NCI-H526 treated with DMSO at 0.1 percent for 48 hours (cell line): Measurements from ENCODE around the gene MAPKAP1.

ENCODE experiments used
- DNase-seq: peaks from one replicate; lab custom pipeline; 2025; lab: John Stamatoyannopoulos, UW

Gene MAPKAP1

GRCh38 chr9:125447202-125447802 lies 259.7 kb downstream of the MAPKAP1 start:
- DNase-seq: no peak

- DNase-seq: no peak
Measured at GRCh38 chr9:125446561-125447094, 260.4 kb downstream of the MAPKAP1 start.

GRCh38 chr9:125444956-125445506 lies 262.0 kb downstream of the MAPKAP1 start:
- DNase-seq: no peak

GRCh38 chr9:125444166-125444565 lies 262.8 kb downstream of the MAPKAP1 start:
- DNase-seq: no peak

- DNase-seq: no peak
Measured at GRCh38 chr9:125443367-125443766, 263.6 kb downstream of the MAPKAP1 start.

- DNase-seq: no peak
Measured at GRCh38 chr9:125442452-125442851, 264.6 kb downstream of the MAPKAP1 start.

GRCh38 chr9:125440411-125440810 lies 266.6 kb downstream of the MAPKAP1 start:
- DNase-seq: no peak

GRCh38 chr9:125439434-125440272 lies 267.4 kb downstream of the MAPKAP1 start:
- no peak for DNase-seq

GRCh38 chr9:125438506-125439433 lies 268.2 kb downstream of the MAPKAP1 start:
- no peak for DNase-seq

GRCh38 chr9:125437771-125438221 lies 269.2 kb downstream of the MAPKAP1 start:
- DNase-seq: no peak

GRCh38 chr9:125436613-125437443 lies 270.2 kb downstream of the MAPKAP1 start:
- DNase-seq: no peak

- DNase-seq: no peak
Measured at GRCh38 chr9:125435776-125436612, 271.0 kb downstream of the MAPKAP1 start.

GRCh38 chr9:125434986-125435775 lies 271.8 kb downstream of the MAPKAP1 start:
- no peak for DNase-seq

GRCh38 chr9:125433461-125434011 lies 273.5 kb downstream of the MAPKAP1 start:
- DNase-seq: no peak

GRCh38 chr9:125432715-125433385 lies 274.2 kb downstream of the MAPKAP1 start:
- DNase-seq: no peak

- no peak for DNase-seq
Measured at GRCh38 chr9:125431741-125432271, 275.2 kb downstream of the MAPKAP1 start.

- no peak for DNase-seq
Measured at GRCh38 chr9:125431012-125431305, 276.0 kb downstream of the MAPKAP1 start.
